ENCODE measurements around the gene MINDY4.

The MINDY4 gene

GRCh38 chr7:30790356-30790755, 19.1 kb downstream of the MINDY4 start:
- TF ChIP-seq CTCF (IDR thresholded peaks at IDR 0.05; ENCODE audit: low read depth, low read length, missing control alignments): no peak

GRCh38 chr7:30791114-30791513, 19.9 kb downstream of the MINDY4 start:
- no peak for DNase-seq (ENCODE audit: extremely low read depth, low read depth)
- H3K4me3 ChIP-seq (replicated peaks; ENCODE audit: low read depth, low read length): no peak overlapping the region
- no peak for TF ChIP-seq CTCF (IDR thresholded peaks at IDR 0.05; ENCODE audit: low read depth, low read length, missing control alignments)

More at GRCh38 chr7:30790356-30790755, 19.1 kb downstream of the MINDY4 start:
- no peak for DNase-seq (ENCODE audit: extremely low read depth, low read depth)
- H3K4me3 ChIP-seq (replicated peaks; ENCODE audit: low read depth, low read length): no peak overlapping the region

- H3K4me3 ChIP-seq (replicated peaks; ENCODE audit: low read depth, low read length): no peak overlapping the region
- TF ChIP-seq CTCF (IDR thresholded peaks at IDR 0.05; ENCODE audit: low read depth, low read length, missing control alignments): no peak
These were observed 24.1 kb downstream of the MINDY4 start for GRCh38 chr7:30795161-30795948.

GRCh38 chr7:30796105-30796869, 25.1 kb downstream of the MINDY4 start:
- H3K4me3 ChIP-seq (replicated peaks; ENCODE audit: low read depth, low read length): no peak overlapping the region
- TF ChIP-seq CTCF (IDR thresholded peaks at IDR 0.05; ENCODE audit: low read depth, low read length, missing control alignments): no peak
- peak; percentile 60 for DNase-seq (ENCODE audit: extremely low read depth, low read depth)

More at GRCh38 chr7:30795161-30795948, 24.1 kb downstream of the MINDY4 start:
- DNase-seq (ENCODE audit: extremely low read depth, low read depth): no peak

- no peak overlapping the region for H3K4me3 ChIP-seq (replicated peaks; ENCODE audit: low read depth, low read length)
These were observed 26.2 kb downstream of the MINDY4 start for GRCh38 chr7:30797176-30798040.

More at GRCh38 chr7:30797176-30798040, 26.2 kb downstream of the MINDY4 start:
- no peak for DNase-seq (ENCODE audit: extremely low read depth, low read depth)
- no peak for TF ChIP-seq CTCF (IDR thresholded peaks at IDR 0.05; ENCODE audit: low read depth, low read length, missing control alignments)

Measured in HFF-Myc (cell line).